ENCODE results near the gene APPL2. TPM values are rescaled to one million over a fixed set of nuclear protein-coding genes. Genes with fewer than 3 reads are reported as not detected.

The APPL2 gene
- polyA plus RNA-seq, 3 donors = 6.4 to 19.8 (median 9.0) TPM

- WGBS (ENCODE audit: insufficient coverage) = 84% methylated on average over 2 of the region's 4 CpGs
- Mint-ChIP-seq H3K27ac (peak overlapping the region in 1 of 7 donors; percentile 73), H3K9me3 (no peaks in the 10 kb centered on the region), H3K4me3 (peak overlapping the region in 1 of 2 donors; percentile 27), H3K4me1 (peaks cover 30% of the 10 kb centered on the region), H3K27me3 (ENCODE audit: low read depth in 3 of 3) (peaks cover 0 to 1% (median under 1%) of the 10 kb centered on the region in 3 donors), H3K36me3 (peaks cover 47 to 62% of the 10 kb centered on the region in 2 donors)
- Histone ChIP-seq H3K4me3 (replicated peaks in 1 of 3; ENCODE audit: low read depth in 2 of 3, low read length in 3 of 3) (no peak overlapping the region), H3K9me3 (replicated peaks in 1 of 2; ENCODE audit: control insufficient read depth in 1 of 2, insufficient read depth in 1 of 2, low read length in 2 of 2) (no peaks in the 10 kb centered on the region), H3K27ac (ENCODE audit: low read depth in 1 of 2, low read length in 2 of 2) (no peak overlapping the region), H3K9ac (ENCODE audit: insufficient read depth, low read length, poor library complexity, severe bottlenecking) (no peak overlapping the region), H4K20me1 (ENCODE audit: insufficient read depth, low read length) (peaks cover 37% of the 10 kb centered on the region), H3K36me3 (replicated peaks in 1 of 2; ENCODE audit: control insufficient read depth in 1 of 2, insufficient read depth in 2 of 2, low read length in 2 of 2) (peaks cover 22 to 65% of the 10 kb centered on the region in 2 donors), H2AFZ (ENCODE audit: insufficient read depth, low read depth, low read length, poor library complexity, severe bottlenecking) (no peak overlapping the region), H3K4me1 (ENCODE audit: control insufficient read depth in 1 of 2, insufficient read depth in 2 of 2, low read length in 2 of 2) (peaks cover 19 to 20% of the 10 kb centered on the region in 2 donors), H3K27me3 (ENCODE audit: control insufficient read depth in 2 of 2, insufficient read depth in 2 of 2, low read length in 2 of 2) (no peaks in the 10 kb centered on the region), H3K4me2 (replicated peaks; ENCODE audit: extremely low read depth, low read length, poor library complexity, severe bottlenecking) (no peak overlapping the region), H3K79me2 (ENCODE audit: insufficient read depth, low read length) (no peaks in the 10 kb centered on the region)
- no peak for TF ChIP-seq CTCF (IDR thresholded peaks at IDR 0.05)
- no peak for DNase-seq
- intact Hi-C loops (cut with micrococcal nuclease) = no loop called here
Measured at GRCh38 chr12:105223352-105223845, 12.6 kb downstream of the APPL2 start.

- H3K4me1 ChIP-seq (ENCODE audit: control insufficient read depth in 1 of 2, insufficient read depth in 2 of 2, low read length in 2 of 2) = peaks cover 19 to 20% of the 10 kb centered on the region in 2 donors
- peaks cover 44 to 58% of the 10 kb centered on the region in 2 donors for H3K36me3 Mint-ChIP-seq
Measured at GRCh38 chr12:105222726-105223351, 13.1 kb downstream of the APPL2 start.

More at GRCh38 chr12:105222726-105223351, 13.1 kb downstream of the APPL2 start:
- H3K79me2 ChIP-seq (ENCODE audit: insufficient read depth, low read length) = no peaks in the 10 kb centered on the region
- WGBS (ENCODE audit: insufficient coverage) = 18% methylated on average over 12 of the region's 13 CpGs
- no peak overlapping the region for H2AFZ ChIP-seq (ENCODE audit: insufficient read depth, low read depth, low read length, poor library complexity, severe bottlenecking)
- no peak for DNase-seq
- no peaks in the 10 kb centered on the region for H3K9me3 ChIP-seq (replicated peaks in 1 of 2; ENCODE audit: control insufficient read depth in 1 of 2, insufficient read depth in 1 of 2, low read length in 2 of 2)
- H3K9ac ChIP-seq (ENCODE audit: insufficient read depth, low read length, poor library complexity, severe bottlenecking) = no peak overlapping the region
- Mint-ChIP-seq H3K27ac (peak overlapping the region in 4 of 7 donors; percentile 14 to 58 (median 30)), H3K4me1 (peaks cover 30% of the 10 kb centered on the region), H3K27me3 (ENCODE audit: low read depth in 3 of 3) (peaks cover 0 to 2% (median 1%) of the 10 kb centered on the region in 3 donors), H3K9me3 (no peaks in the 10 kb centered on the region), H3K4me3 (no peak overlapping the region)
- H3K4me2 ChIP-seq (replicated peaks; ENCODE audit: extremely low read depth, low read length, poor library complexity, severe bottlenecking) = no peak overlapping the region
- intact Hi-C loops (cut with micrococcal nuclease) = no loop called here
- no peaks in the 10 kb centered on the region for H3K27me3 ChIP-seq (ENCODE audit: control insufficient read depth in 2 of 2, insufficient read depth in 2 of 2, low read length in 2 of 2)
- H3K36me3 ChIP-seq (replicated peaks in 1 of 2; ENCODE audit: control insufficient read depth in 1 of 2, insufficient read depth in 2 of 2, low read length in 2 of 2) = peaks cover 22 to 65% of the 10 kb centered on the region in 2 donors
- H4K20me1 ChIP-seq (ENCODE audit: insufficient read depth, low read length) = peaks cover 37% of the 10 kb centered on the region
- H3K4me3 ChIP-seq (replicated peaks in 1 of 3; ENCODE audit: low read depth in 2 of 3, low read length in 3 of 3) = no peak overlapping the region
- no peak overlapping the region for H3K27ac ChIP-seq (ENCODE audit: low read depth in 1 of 2, low read length in 2 of 2)
- TF ChIP-seq CTCF (IDR thresholded peaks at IDR 0.05) = no peak
